Skeletal muscle tissue (tissue), 4 donors: ENCODE data around the gene GUCD1. TPM values are rescaled to one million over a fixed set of nuclear protein-coding genes. Genes with fewer than 3 reads are reported as not detected.

Experiments used
- H3K27ac ChIP-seq: one replicate; pipeline ENCODE4 v1.7.0; 2013; ENCODE audit warnings: mild to moderate bottlenecking, low read depth, low read length, inconsistent platforms
- H3K27me3 ChIP-seq, 3 donors: one replicate each; pipeline ENCODE4 v1.7.0; 2013; ENCODE audit warnings: low read length in 3 of 3; ENCODE audit not compliant: control insufficient read depth in 3 of 3, insufficient read depth in 3 of 3
- H3K36me3 ChIP-seq, 3 donors: one replicate each; pipeline ENCODE4 v1.7.0; 2013; ENCODE audit warnings: low read length in 3 of 3; ENCODE audit not compliant: control insufficient read depth in 3 of 3, insufficient read depth in 3 of 3
- H3K4me1 ChIP-seq, 3 donors: one replicate each; pipeline ENCODE4 v1.7.0; 2013; ENCODE audit warnings: low read length in 3 of 3, mild to moderate bottlenecking in 3 of 3; ENCODE audit not compliant: control insufficient read depth in 3 of 3, insufficient read depth in 3 of 3
- H3K4me3 ChIP-seq, 3 donors: one replicate each; pipeline ENCODE4 v1.7.0; 2013; ENCODE audit warnings: low read length in 3 of 3
- H3K9ac ChIP-seq, 3 donors: one replicate each; pipeline ENCODE4 v1.7.0; 2013; ENCODE audit warnings: low read length in 3 of 3, mild to moderate bottlenecking in 3 of 3, moderate library complexity in 2 of 3, low read depth in 1 of 3
- H3K9me3 ChIP-seq, 3 donors: one replicate each; pipeline ENCODE4 v1.7.0; 2013; ENCODE audit warnings: low read length in 3 of 3; ENCODE audit not compliant: control insufficient read depth in 3 of 3
- total RNA-seq: library from RNA; depleted of rRNA; stranded (reverse); fragments of >200 nt; gene quantifications from one replicate; pipeline ENCODE4 v1.2.3, GENCODE V29; 2014
- donor health status: Osteomylitis.

The GUCD1 gene
- total RNA-seq, 1 donor from 2014 or later: 64.7 TPM

GRCh38 chr22:24517446-24517845 is 37.5 kb downstream of the GUCD1 start:
- H3K9me3 ChIP-seq: no peaks in the 10 kb centered on the region
- no peaks in the 10 kb centered on the region for H3K27me3 ChIP-seq

GRCh38 chr22:24516301-24516737 is 38.6 kb downstream of the GUCD1 start:
- H3K36me3 ChIP-seq: no peaks in the 10 kb centered on the region
- H3K27ac ChIP-seq: no peak overlapping the region
- no peaks in the 10 kb centered on the region for H3K9me3 ChIP-seq
- peaks cover under 1 to 12% (median 7%) of the 10 kb centered on the region in 3 donors for H3K4me1 ChIP-seq
- H3K9ac ChIP-seq: no peak overlapping the region
- H3K4me3 ChIP-seq: no peak overlapping the region
- no peaks in the 10 kb centered on the region for H3K27me3 ChIP-seq

More at GRCh38 chr22:24517446-24517845, 37.5 kb downstream of the GUCD1 start:
- Histone ChIP-seq H3K4me1 (peaks cover 2 to 13% (median 7%) of the 10 kb centered on the region in 3 donors), H3K9ac (no peak overlapping the region), H3K36me3 (no peaks in the 10 kb centered on the region), H3K27ac (no peak overlapping the region), H3K4me3 (no peak overlapping the region)

GRCh38 chr22:24515027-24515338 is 40.0 kb downstream of the GUCD1 start:
- Histone ChIP-seq H3K4me3 (no peak overlapping the region), H3K36me3 (no peaks in the 10 kb centered on the region), H3K27ac (no peak overlapping the region), H3K9me3 (no peaks in the 10 kb centered on the region), H3K27me3 (no peaks in the 10 kb centered on the region), H3K9ac (no peak overlapping the region), H3K4me1 (peaks cover 12 to 23% (median 20%) of the 10 kb centered on the region in 3 donors)

GRCh38 chr22:24514241-24515026 is 40.5 kb downstream of the GUCD1 start:
- Histone ChIP-seq H3K4me1 (peaks cover 12 to 19% (median 16%) of the 10 kb centered on the region in 3 donors), H3K27me3 (no peaks in the 10 kb centered on the region), H3K36me3 (no peaks in the 10 kb centered on the region), H3K4me3 (no peak overlapping the region), H3K9me3 (no peaks in the 10 kb centered on the region), H3K27ac (no peak overlapping the region), H3K9ac (no peak overlapping the region)

GRCh38 chr22:24513378-24514240 is 41.3 kb downstream of the GUCD1 start:
- no peak overlapping the region for H3K4me3 ChIP-seq
- H3K27ac ChIP-seq: no peak overlapping the region
- H3K27me3 ChIP-seq: no peaks in the 10 kb centered on the region
- H3K36me3 ChIP-seq: no peaks in the 10 kb centered on the region
- peaks cover 12 to 17% (median 14%) of the 10 kb centered on the region in 3 donors for H3K4me1 ChIP-seq
- no peak overlapping the region for H3K9ac ChIP-seq
- H3K9me3 ChIP-seq: no peaks in the 10 kb centered on the region

GRCh38 chr22:24512043-24512442 is 42.9 kb downstream of the GUCD1 start:
- Histone ChIP-seq H3K27me3 (no peaks in the 10 kb centered on the region), H3K9me3 (no peaks in the 10 kb centered on the region), H3K4me3 (no peak overlapping the region), H3K4me1 (peaks cover 12 to 17% (median 16%) of the 10 kb centered on the region in 3 donors), H3K9ac (no peak overlapping the region), H3K36me3 (no peaks in the 10 kb centered on the region), H3K27ac (no peak overlapping the region)

GRCh38 chr22:24510637-24511625 is 44.0 kb downstream of the GUCD1 start:
- peak overlapping the region; percentile 77 for H3K27ac ChIP-seq
- peak overlapping the region in 2 of 3 donors; percentile 29 to 70 for H3K9ac ChIP-seq
- peak overlapping the region; percentile 2 to 56 (median 34) for H3K4me3 ChIP-seq
- no peaks in the 10 kb centered on the region for H3K9me3 ChIP-seq
- no peaks in the 10 kb centered on the region for H3K27me3 ChIP-seq
- H3K4me1 ChIP-seq: peaks cover 12 to 18% (median 17%) of the 10 kb centered on the region in 3 donors
- H3K36me3 ChIP-seq: no peaks in the 10 kb centered on the region

- Histone ChIP-seq H3K4me3 (no peak overlapping the region), H3K27me3 (no peaks in the 10 kb centered on the region), H3K9ac (no peak overlapping the region), H3K27ac (no peak overlapping the region), H3K36me3 (no peaks in the 10 kb centered on the region), H3K4me1 (peaks cover 12 to 22% (median 14%) of the 10 kb centered on the region in 3 donors), H3K9me3 (no peaks in the 10 kb centered on the region)
These were observed 47.2 kb downstream of the GUCD1 start for GRCh38 chr22:24507716-24508115.

- peaks cover 12 to 22% (median 12%) of the 10 kb centered on the region in 3 donors for H3K4me1 ChIP-seq
- H3K9me3 ChIP-seq: no peaks in the 10 kb centered on the region
- no peaks in the 10 kb centered on the region for H3K36me3 ChIP-seq
- no peak overlapping the region for H3K27ac ChIP-seq
- H3K9ac ChIP-seq: no peak overlapping the region
- H3K27me3 ChIP-seq: no peaks in the 10 kb centered on the region
- no peak overlapping the region for H3K4me3 ChIP-seq
These were observed 48.0 kb downstream of the GUCD1 start for GRCh38 chr22:24506802-24507438.
